OCI-M2 (cell line): ENCODE measurements around the gene POU5F2.

Experiments used
- DNase-seq: peaks from one replicate; lab custom pipeline; 2025; ENCODE audit not compliant: unreplicated experiment; lab: John Stamatoyannopoulos, UW

POU5F2 gene

GRCh38 chr5:93717162-93717561 lies 24.2 kb downstream of the POU5F2 start:
- no peak for DNase-seq

GRCh38 chr5:93716453-93716852 lies 24.9 kb downstream of the POU5F2 start:
- DNase-seq: no peak

- DNase-seq: no peak
These were observed 25.6 kb downstream of the POU5F2 start for GRCh38 chr5:93715761-93716160.

GRCh38 chr5:93715327-93715726 lies 26.1 kb downstream of the POU5F2 start:
- DNase-seq: no peak

- no peak for DNase-seq
These were observed 33.0 kb downstream of the POU5F2 start for GRCh38 chr5:93708442-93708841.

GRCh38 chr5:93705896-93706295 lies 35.5 kb downstream of the POU5F2 start:
- DNase-seq: no peak

GRCh38 chr5:93704996-93705395 lies 36.4 kb downstream of the POU5F2 start:
- no peak for DNase-seq

GRCh38 chr5:93691997-93692396 lies 49.4 kb downstream of the POU5F2 start:
- no peak for DNase-seq
